ENCODE results near the gene PSMD1.

GRCh38 chr2:231011526-231011925 lies 45.1 kb upstream of the PSMD1 start:
- TF ChIP-seq CTCF (IDR thresholded peaks at IDR 0.05): no peak
- TF ChIP-seq ZFX (IDR thresholded peaks at IDR 0.05; ENCODE audit: borderline replicate concordance): no peak
